PC-3 (cell line): Measurements from ENCODE around the gene CNIH1. TPM values are rescaled to one million over a fixed set of nuclear protein-coding genes. Genes with fewer than 3 reads are reported as not detected.

Experiments
- ATAC-seq: fragments of 200-7000 bp; cut with Tn5 transposase; 2 replicates; pipeline ENCODE4 v1.9.1; 2020; ENCODE audit warnings: mild to moderate bottlenecking, moderate library complexity
- BruUV-seq: library from RNA; stranded (reverse); fragments of 400-500 nt; replicated peaks from 2 replicates; lab custom pipeline; 2021; lab: Mats Ljungman, UMichigan
- CTCF ChIA-PET: fragments of 300-600 bp; sonication (Branson Sonifier 250); formaldehyde crosslinking; loops from one replicate; lab custom pipeline; 2022; ENCODE audit warnings: antibody characterized with exemption; lab: Charles Lee
- POLR2A ChIA-PET: fragments of 300-600 bp; sonication (Branson Sonifier 250); formaldehyde crosslinking; loops from one replicate; lab custom pipeline; 2022; ENCODE audit warnings: antibody characterized with exemption; ENCODE audit not compliant: unreplicated experiment; lab: Charles Lee
- DNase-seq: peaks from one replicate; pipeline ENCODE4 v3.0.0-alpha.2; 2015
- H2AFZ ChIP-seq: fragments of 300-600 bp; sonication (generic); 2 replicates; pipeline ENCODE4 v1.6.0; 2016; ENCODE audit warnings: antibody characterized with exemption, low read length
- H3F3A ChIP-seq: fragments of 300-600 bp; sonication (generic); one replicate; pipeline ENCODE4 v1.6.0; 2017; ENCODE audit warnings: antibody characterized with exemption, low read length, control low read depth, mild to moderate bottlenecking; ENCODE audit not compliant: unreplicated experiment
- H3K27ac ChIP-seq: fragments of 300-600 bp; sonication (generic); 2 replicates; pipeline ENCODE4 v1.5.1; 2016; ENCODE audit warnings: mild to moderate bottlenecking, low read length
- H3K27me3 ChIP-seq: fragments of 300-600 bp; sonication (generic); 2 replicates; pipeline ENCODE4 v1.6.1; 2016; ENCODE audit warnings: low read length, mixed read lengths
- H3K36me3 ChIP-seq: fragments of 300-600 bp; sonication (generic); 2 replicates; pipeline ENCODE4 v1.6.1; 2016; ENCODE audit warnings: low read depth, mixed run types, low read length, mixed read lengths
- H3K4me1 ChIP-seq: fragments of 300-600 bp; sonication (generic); 2 replicates; pipeline ENCODE4 v1.5.1; 2016; ENCODE audit warnings: low read length; ENCODE audit not compliant: insufficient read depth
- H3K4me2 ChIP-seq: fragments of 300-600 bp; sonication (generic); 2 replicates; pipeline ENCODE4 v1.6.0; 2016; ENCODE audit warnings: low read length
- H3K4me3 ChIP-seq: fragments of 300-600 bp; sonication (generic); 2 replicates; pipeline ENCODE4 v1.5.1; 2016; ENCODE audit warnings: mild to moderate bottlenecking, low read length, mixed read lengths
- H3K79me2 ChIP-seq: fragments of 300-600 bp; sonication (generic); 2 replicates; pipeline ENCODE4 v1.6.1; 2017; ENCODE audit warnings: low read length, mixed read lengths
- H3K9ac ChIP-seq: fragments of 300-600 bp; sonication (generic); 2 replicates; pipeline ENCODE4 v1.6.0; 2016; ENCODE audit warnings: mild to moderate bottlenecking, low read length
- H3K9me2 ChIP-seq: fragments of 300-600 bp; sonication (generic); replicated peaks from 2 replicates; pipeline ENCODE4 v1.6.1; 2016; ENCODE audit warnings: mixed run types, low read length, mixed read lengths
- H3K9me3 ChIP-seq: fragments of 300-600 bp; sonication (generic); 2 replicates; pipeline ENCODE4 v1.6.1; 2016; ENCODE audit warnings: low read length, mixed read lengths
- H4K20me1 ChIP-seq: fragments of 300-600 bp; sonication (generic); 2 replicates; pipeline ENCODE4 v1.6.1; 2016; ENCODE audit warnings: low read length, mixed read lengths
- CTCF ChIP-seq: fragments of 300-600 bp; sonication (generic); conservative IDR thresholded peaks from 2 replicates; pipeline ENCODE4 v1.5.1; 2017; ENCODE audit warnings: antibody characterized with exemption, low read depth, mild to moderate bottlenecking, low read length
- EZH2 ChIP-seq: fragments of 300-600 bp; sonication (generic); IDR thresholded peaks from one replicate; pipeline ENCODE4 v1.6.1; 2017; ENCODE audit warnings: antibody characterized with exemption, mild to moderate bottlenecking, low read length; ENCODE audit not compliant: unreplicated experiment
- EZH2phosphoT487 ChIP-seq: fragments of 300-600 bp; sonication (generic); IDR thresholded peaks from 2 replicates; pipeline ENCODE4 v1.6.1; 2018; ENCODE audit warnings: mild to moderate bottlenecking, antibody characterized with exemption, low read length, borderline replicate concordance
- intact Hi-C: fragments of 100-400 bp; cut with micrococcal nuclease; formaldehyde crosslinking; loops from 2 replicates; pipeline ENCODE4 v1.9.0; 2023
- total RNA-seq: library from RNA; depleted of rRNA; stranded (reverse); fragments of >200 nt; gene quantifications from 2 replicates; pipeline ENCODE4 v1.2.3, GENCODE V29; 2014

The CNIH1 gene
- total RNA-seq, 1 experiment from 2014 or later: 194 TPM

GRCh38 chr14:54425537-54426274 lies 15.5 kb downstream of the CNIH1 start:
- peaks cover 10% of the 10 kb centered on the region for H3K79me2 ChIP-seq
- H3K4me1 ChIP-seq: no peaks in the 10 kb centered on the region
- ChIA-PET POLR2A (no interaction called here), CTCF (no interaction called here)
- H3K9me2 ChIP-seq: no peaks in the 10 kb centered on the region
- ATAC-seq (no peak), DNase-seq (no peak)
- H3K9me3 ChIP-seq: no peaks in the 10 kb centered on the region
- H3K27me3 ChIP-seq: no peaks in the 10 kb centered on the region
- H3K4me2 ChIP-seq: no peak overlapping the region
- 0 out of 2 replicates have a peak, but pooled peaks cover 4% of the 10 kb centered on the region for H4K20me1 ChIP-seq
- H3K27ac ChIP-seq: no peak overlapping the region
- TF ChIP-seq EZH2phosphoT487 (no peak), CTCF (no peak), EZH2 (no peak)
- H3K4me3 ChIP-seq: no peak overlapping the region
- H3K9ac ChIP-seq: no peak overlapping the region
- H3K36me3 ChIP-seq: peaks cover 68% of the 10 kb centered on the region
- intact Hi-C loops: loop anchor here (10.0 kb wide), 1 partner anchor 891 kb away; no protein-coding TSS in a partner anchor
- no peak overlapping the region for H2AFZ ChIP-seq
- peaks cover 4% of the 10 kb centered on the region for H3F3A ChIP-seq
- no TSS peak for BruUV-seq

GRCh38 chr14:54425068-54425467 lies 16.1 kb downstream of the CNIH1 start:
- DNase-seq: no peak

More at GRCh38 chr14:54425068-54425467, 16.1 kb downstream of the CNIH1 start:
- 0 out of 2 replicates have a peak, but pooled peaks cover 4% of the 10 kb centered on the region for H4K20me1 ChIP-seq
- no peak for TF ChIP-seq EZH2
- no peak for TF ChIP-seq EZH2phosphoT487
- no peak for TF ChIP-seq CTCF
- H3K4me1 ChIP-seq: no peaks in the 10 kb centered on the region
- ChIA-PET POLR2A (interaction anchor here (0.7 kb wide), 3 partner anchors 12 to 364 kb away, joined by 6 to 10 read pairs (median 7); no protein-coding TSS in a partner anchor), CTCF (no interaction called here)
- H3K9me3 ChIP-seq: no peaks in the 10 kb centered on the region
- H3K9ac ChIP-seq: no peak overlapping the region
- H3K4me2 ChIP-seq: no peak overlapping the region
- no peaks in the 10 kb centered on the region for H3K27me3 ChIP-seq
- H3K79me2 ChIP-seq: peaks cover 4% of the 10 kb centered on the region
- peaks cover 4% of the 10 kb centered on the region for H3F3A ChIP-seq
- H2AFZ ChIP-seq: no peak overlapping the region
- peaks cover 64% of the 10 kb centered on the region for H3K36me3 ChIP-seq
- H3K27ac ChIP-seq: no peak overlapping the region
- no TSS peak for BruUV-seq
- ATAC-seq: no peak
- no peak overlapping the region for H3K4me3 ChIP-seq
- H3K9me2 ChIP-seq: no peaks in the 10 kb centered on the region
- intact Hi-C loops: loop anchor here (10.0 kb wide), 1 partner anchor 890 kb away; no protein-coding TSS in a partner anchor
